Neuronal stem cell (in vitro differentiated cells): ENCODE measurements around the gene SMC5.

Source experiments
- DNase-seq: peaks from one replicate; pipeline ENCODE4 v3.0.0-alpha.2; 2013; ENCODE audit warnings: low spot score
- H2AFZ ChIP-seq: one replicate; pipeline ENCODE4 v1.6.1; 2013; ENCODE audit warnings: mild to moderate bottlenecking, low read length, inconsistent platforms
- H2AK5ac ChIP-seq: 2 replicates; pipeline ENCODE4 v1.6.1; 2013; ENCODE audit warnings: low read depth, mild to moderate bottlenecking, inconsistent platforms, low read length, moderate library complexity, mixed read lengths
- H2BK120ac ChIP-seq: 2 replicates; pipeline ENCODE4 v1.6.1; 2013; ENCODE audit warnings: low read depth, mild to moderate bottlenecking, inconsistent platforms, low read length, moderate library complexity, mixed read lengths
- H2BK12ac ChIP-seq: one replicate; pipeline ENCODE4 v1.6.1; 2013; ENCODE audit warnings: low read length, inconsistent platforms
- H2BK15ac ChIP-seq: 2 replicates; pipeline ENCODE4 v1.6.1; 2013; ENCODE audit warnings: mild to moderate bottlenecking, low read length, inconsistent platforms, mixed read lengths
- H2BK5ac ChIP-seq: one replicate; pipeline ENCODE4 v1.6.1; 2013; ENCODE audit warnings: inconsistent platforms, mild to moderate bottlenecking, low read length, moderate library complexity
- H3K14ac ChIP-seq: one replicate; pipeline ENCODE4 v1.6.1; 2013; ENCODE audit warnings: low read length, inconsistent platforms
- H3K18ac ChIP-seq: 2 replicates; pipeline ENCODE4 v1.6.1; 2013; ENCODE audit warnings: low read length, inconsistent platforms
- H3K23ac ChIP-seq: 2 replicates; pipeline ENCODE4 v1.6.1; 2013; ENCODE audit warnings: low read depth, mild to moderate bottlenecking, mixed read lengths, low read length, inconsistent platforms; ENCODE audit not compliant: poor library complexity
- H3K27ac ChIP-seq: replicated peaks from 3 replicates; pipeline ENCODE4 v1.5.1; 2013; ENCODE audit warnings: low read length, inconsistent platforms
- H3K27me3 ChIP-seq, 3 experiments: 2 replicates each; pipeline ENCODE4 v1.6.1; 2013; ENCODE audit warnings: low read length in 3 of 3, mild to moderate bottlenecking in 2 of 3, inconsistent platforms in 1 of 3, low read depth in 1 of 3, mixed read lengths in 1 of 3, moderate library complexity in 1 of 3; ENCODE audit not compliant: control insufficient read depth in 3 of 3, insufficient read depth in 3 of 3
- H3K36me3 ChIP-seq, 2 donors: replicated peaks in 1 of 2; 2 replicates each; pipeline ENCODE4 v1.6.1; 2013; ENCODE audit warnings: low read length in 2 of 2; ENCODE audit not compliant: control insufficient read depth in 2 of 2, insufficient read depth in 2 of 2
- H3K4ac ChIP-seq: 2 replicates; pipeline ENCODE4 v1.6.1; 2013; ENCODE audit warnings: inconsistent platforms, mild to moderate bottlenecking, low read length, moderate library complexity
- H3K4me1 ChIP-seq, 2 donors: 1 replicate in 1 of 2; 2 replicates in 1 of 2; pipeline ENCODE4 v1.6.1; 2013; ENCODE audit warnings: low read length in 2 of 2, low read depth in 1 of 2; ENCODE audit not compliant: control insufficient read depth in 2 of 2, insufficient read depth in 1 of 2
- H3K4me2 ChIP-seq: one replicate; pipeline ENCODE4 v1.6.1; 2013; ENCODE audit warnings: mild to moderate bottlenecking, low read length, inconsistent platforms; ENCODE audit not compliant: insufficient read depth, poor library complexity, severe bottlenecking
- H3K4me3 ChIP-seq, 2 donors: 2 replicates each; pipeline ENCODE4 v1.5.1; 2013; ENCODE audit warnings: low read length in 2 of 2, mild to moderate bottlenecking in 2 of 2, inconsistent platforms in 1 of 2, moderate library complexity in 1 of 2
- H3K79me1 ChIP-seq: one replicate; pipeline ENCODE4 v1.6.1; 2013; ENCODE audit warnings: low read depth, mild to moderate bottlenecking, inconsistent platforms, low read length, moderate library complexity
- H3K9ac ChIP-seq: one replicate; pipeline ENCODE4 v1.6.1; 2013; ENCODE audit warnings: mild to moderate bottlenecking, low read depth, low read length, inconsistent platforms; ENCODE audit not compliant: poor library complexity
- H3K9me3 ChIP-seq, 2 donors: replicated peaks in 1 of 2; 2 replicates each; pipeline versions ENCODE3 to v1.6.1; 2013; ENCODE audit warnings: low read length in 2 of 2, mild to moderate bottlenecking in 2 of 2, inconsistent platforms in 1 of 2, low read depth in 1 of 2, mixed read lengths in 1 of 2, moderate library complexity in 1 of 2; ENCODE audit not compliant: control insufficient read depth in 2 of 2, insufficient read depth in 1 of 2
- H4K8ac ChIP-seq: one replicate; pipeline ENCODE4 v1.6.1; 2013; ENCODE audit warnings: low read depth, mild to moderate bottlenecking, inconsistent platforms, low read length, moderate library complexity
- H4K91ac ChIP-seq: one replicate; pipeline ENCODE4 v1.6.1; 2013; ENCODE audit warnings: low read length, low read depth, mild to moderate bottlenecking, inconsistent platforms; ENCODE audit not compliant: poor library complexity
- WGBS, 2 donors: extraction: QIAGEN DNeasy Blood & Tissue Kit; methylation state at CpG; one replicate each; pipeline ENCODE4 v1.1.7; 2013; ENCODE audit warnings: missing lambda C conversion rate in 2 of 2, mixed read lengths in 1 of 2; ENCODE audit not compliant: insufficient read length in 2 of 2, insufficient replicate concordance in 1 of 2; ENCODE audit errors: extremely low coverage in 2 of 2; 5-methylcytosine and 5-hydroxymethylcytosine counted together

Gene SMC5

GRCh38 chr9:70222354-70222753 lies 36.4 kb upstream of the SMC5 start:
- Histone ChIP-seq H2AK5ac (no peak overlapping the region), H3K14ac (no peak overlapping the region), H2BK120ac (no peak overlapping the region), H3K27ac (no peak overlapping the region), H3K18ac (no peak overlapping the region), H2AFZ (no peak overlapping the region), H3K4me3 (no peak overlapping the region), H2BK15ac (no peak overlapping the region), H2BK5ac (no peak overlapping the region), H4K8ac (no peak overlapping the region), H3K4ac (no peak overlapping the region), H3K23ac (no peak overlapping the region), H3K79me1 (no peaks in the 10 kb centered on the region), H3K36me3 (no peaks in the 10 kb centered on the region), H3K4me2 (no peak overlapping the region), H2BK12ac (no peak overlapping the region), H3K4me1 (peaks cover 2 to 3% of the 10 kb centered on the region in 2 donors), H4K91ac (no peak overlapping the region), H3K9me3 (peaks cover 0 to 2% of the 10 kb centered on the region in 2 donors), H3K9ac (no peak overlapping the region), H3K27me3 (no peaks in the 10 kb centered on the region)
- DNase-seq, result no peak
- no CpG with 5 or more reads among the region's 1 CpG for WGBS, 2 donors

- no peak overlapping the region for H4K8ac ChIP-seq
- no peak overlapping the region for H3K9ac ChIP-seq
- no peak for DNase-seq
- no peak overlapping the region for H2BK12ac ChIP-seq
- H3K4ac ChIP-seq, result no peak overlapping the region
- no peaks in the 10 kb centered on the region for H3K27me3 ChIP-seq
- no peak overlapping the region for H3K23ac ChIP-seq
- H3K4me2 ChIP-seq, result no peak overlapping the region
- H3K4me3 ChIP-seq, result no peak overlapping the region
- no CpG with 5 or more reads among the region's 2 CpGs for WGBS, 2 donors
- no peak overlapping the region for H3K14ac ChIP-seq
- H3K79me1 ChIP-seq, result no peaks in the 10 kb centered on the region
- H2AK5ac ChIP-seq, result no peak overlapping the region
- no peak overlapping the region for H3K18ac ChIP-seq
- H2BK15ac ChIP-seq, result no peak overlapping the region
- no peaks in the 10 kb centered on the region for H3K36me3 ChIP-seq
- no peaks in the 10 kb centered on the region for H3K9me3 ChIP-seq
- no peak overlapping the region for H3K27ac ChIP-seq
- peaks cover 0 to 1% of the 10 kb centered on the region in 2 donors for H3K4me1 ChIP-seq
- no peak overlapping the region for H2BK120ac ChIP-seq
- no peak overlapping the region for H2AFZ ChIP-seq
- no peak overlapping the region for H2BK5ac ChIP-seq
- H4K91ac ChIP-seq, result no peak overlapping the region
These were observed 30.7 kb upstream of the SMC5 start for GRCh38 chr9:70228118-70228517.

GRCh38 chr9:70228611-70229010 lies 30.2 kb upstream of the SMC5 start:
- Histone ChIP-seq H3K9ac (no peak overlapping the region), H2BK12ac (no peak overlapping the region), H3K27ac (no peak overlapping the region), H3K14ac (no peak overlapping the region), H3K4me3 (no peak overlapping the region), H4K8ac (no peak overlapping the region), H2BK120ac (no peak overlapping the region), H3K27me3 (no peaks in the 10 kb centered on the region), H3K23ac (no peak overlapping the region), H3K18ac (no peak overlapping the region), H3K9me3 (no peaks in the 10 kb centered on the region), H3K79me1 (no peaks in the 10 kb centered on the region), H3K4ac (no peak overlapping the region), H3K4me2 (no peak overlapping the region), H2BK5ac (no peak overlapping the region), H3K4me1 (peaks cover 0 to 1% of the 10 kb centered on the region in 2 donors), H3K36me3 (no peaks in the 10 kb centered on the region), H2AFZ (no peak overlapping the region), H2AK5ac (no peak overlapping the region), H4K91ac (no peak overlapping the region), H2BK15ac (no peak overlapping the region)
- WGBS, 2 donors, result no CpG with 5 or more reads among the region's 2 CpGs
- DNase-seq, result no peak

- Histone ChIP-seq H4K8ac (no peak overlapping the region), H3K23ac (no peak overlapping the region), H3K9me3 (no peaks in the 10 kb centered on the region), H3K79me1 (no peaks in the 10 kb centered on the region), H3K27ac (no peak overlapping the region), H2BK5ac (no peak overlapping the region), H3K4me2 (no peak overlapping the region), H3K18ac (no peak overlapping the region), H2BK15ac (no peak overlapping the region), H2BK12ac (no peak overlapping the region), H3K36me3 (no peaks in the 10 kb centered on the region), H2BK120ac (no peak overlapping the region), H3K4me3 (no peak overlapping the region), H3K14ac (no peak overlapping the region), H3K27me3 (no peaks in the 10 kb centered on the region), H2AFZ (no peak overlapping the region), H3K9ac (no peak overlapping the region), H2AK5ac (no peak overlapping the region), H3K4ac (no peak overlapping the region), H4K91ac (no peak overlapping the region), H3K4me1 (peaks cover 0 to 1% of the 10 kb centered on the region in 2 donors)
- no peak for DNase-seq
- WGBS, 2 donors, result no CpG with 5 or more reads among the region's 4 CpGs
These were observed 29.8 kb upstream of the SMC5 start for GRCh38 chr9:70229026-70229425.
